ENCODE measurements around the gene ODR4.

DNA sequence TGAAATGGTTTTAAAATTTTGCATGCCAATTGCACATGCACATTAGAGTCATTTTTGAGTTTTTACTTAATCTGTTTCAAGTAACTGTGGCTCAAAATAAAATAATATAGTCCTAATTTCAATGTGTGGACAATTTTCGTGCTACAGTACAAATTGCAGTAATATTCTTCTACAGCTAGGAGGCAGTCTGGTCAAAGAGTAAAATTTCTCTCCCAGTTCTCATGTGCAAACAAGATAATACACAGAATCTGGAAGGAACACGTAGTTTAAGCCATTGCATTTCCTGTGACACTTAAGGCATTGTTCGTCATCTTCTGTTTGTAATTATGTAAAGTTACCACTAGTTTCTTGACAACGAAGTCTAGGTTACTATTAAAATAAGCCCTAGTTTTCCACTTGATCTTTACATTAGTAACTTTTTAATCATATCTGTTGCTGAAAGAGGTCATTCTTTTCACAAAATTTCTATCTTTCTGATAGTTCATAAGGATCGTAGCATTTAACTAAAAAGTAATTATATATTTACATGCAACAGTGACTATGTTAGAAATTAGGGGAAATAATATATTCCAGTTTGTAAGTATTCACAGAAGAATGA, 28.9 kb downstream of the ODR4 start:
- TF ChIP-seq CTCF (IDR thresholded peaks at IDR 0.05) (peak; percentile 22 to 57 (median 38)), POLR2A (IDR thresholded peaks at IDR 0.05) (no peak)

All from thyroid gland (tissue), 4 donors.